HepG2 (cell line): ENCODE measurements around the gene CNOT1. TPM values are rescaled to one million over a fixed set of nuclear protein-coding genes. Genes with fewer than 3 reads are reported as not detected.

Source experiments
- ATAC-seq: fragments of 200-7000 bp; cut with Tn5 transposase; 3 replicates; pipeline ENCODE4 v1.9.1; 2020; ENCODE audit warnings: mild to moderate bottlenecking, moderate library complexity
- BruUV-seq: library from RNA; stranded (reverse); fragments of 400-500 nt; replicated peaks from 2 replicates; lab custom pipeline; 2021; lab: Mats Ljungman, UMichigan
- CTCF ChIA-PET: fragments of 300-600 bp; formaldehyde crosslinking; extraction: SDS; loops from one replicate; lab custom pipeline; 2021; ENCODE audit warnings: low total read pairs, inconsistent platforms, low intra/inter-chr PET ratio; lab: Yijun Ruan, JAX
- POLR2A ChIA-PET: fragments of 350-600 bp; sonication (Branson Sonifier 250); formaldehyde crosslinking; loops from one replicate; lab custom pipeline; 2020; ENCODE audit warnings: antibody characterized with exemption, inconsistent platforms; lab: Yijun Ruan, JAX
- DNase-seq: peaks from one replicate; pipeline ENCODE4 v3.0.0-alpha.2; 2015; ENCODE audit warnings: low spot score
- FAIRE-seq: peaks from 3 replicates; lab custom pipeline; 2011; peaks lifted over from hg19 to GRCh38; lab: Jason Lieb, UNC
- H2AFZ ChIP-seq: one replicate; pipeline ENCODE4 v1.6.1; 2011; ENCODE audit warnings: low read length, inconsistent platforms
- H3K27ac ChIP-seq: fragments of 300-600 bp; 3 replicates; pipeline ENCODE4 v1.8.0; 2011; ENCODE audit warnings: mixed run types, mild to moderate bottlenecking, mixed read lengths, low read length, inconsistent platforms; ENCODE audit not compliant: insufficient read depth; ENCODE audit errors: extremely low read length
- H3K27me3 ChIP-seq, 2 experiments: fragments of 200-600 bp in 1 of 2; 2 replicates in 1 of 2; 3 replicates in 1 of 2; pipeline versions ENCODE4 v1.6.0 to v1.8.0; 2011; ENCODE audit warnings: low read length in 2 of 2, mild to moderate bottlenecking in 2 of 2, moderate library complexity in 2 of 2, inconsistent platforms in 1 of 2; ENCODE audit not compliant: insufficient read depth in 2 of 2, control insufficient read depth in 1 of 2
- H3K36me3 ChIP-seq, 2 experiments: fragments of 200-600 bp in 1 of 2; replicated peaks in 1 of 2; 2 replicates in 1 of 2; 3 replicates in 1 of 2; pipeline versions ENCODE4 v1.5.1 to v1.8.0; 2011; ENCODE audit warnings: low read length in 2 of 2, inconsistent platforms in 1 of 2; ENCODE audit not compliant: insufficient read depth in 2 of 2, control insufficient read depth in 1 of 2
- H3K4me1 ChIP-seq: 2 replicates; pipeline ENCODE4 v1.5.1; 2012; ENCODE audit warnings: low read length, inconsistent platforms; ENCODE audit not compliant: insufficient read depth
- H3K4me2 ChIP-seq: 2 replicates; pipeline ENCODE4 v1.6.0; 2011; ENCODE audit warnings: low read depth, low read length, inconsistent platforms
- H3K4me3 ChIP-seq, 3 experiments: fragments of 200-600 bp in 1 of 3; sonication (generic), shearing (Covaris generic) in 1 of 3; replicated peaks in 1 of 3; 2 replicates each; pipeline ENCODE4 v1.5.1; 2011 to 2016; ENCODE audit warnings: low read length in 3 of 3, inconsistent platforms in 2 of 3, low read depth in 2 of 3, mild to moderate bottlenecking in 2 of 3, control low read depth in 1 of 3, mixed read lengths in 1 of 3; ENCODE audit not compliant: insufficient read depth in 1 of 3
- H3K79me2 ChIP-seq: one replicate; pipeline ENCODE4 v1.6.1; 2011; ENCODE audit warnings: low read length, inconsistent platforms; ENCODE audit not compliant: insufficient read depth
- H3K9ac ChIP-seq: 2 replicates; pipeline ENCODE4 v1.6.0; 2011; ENCODE audit warnings: mild to moderate bottlenecking, low read depth, low read length, inconsistent platforms; ENCODE audit not compliant: insufficient read depth
- H3K9me3 ChIP-seq: 2 replicates; pipeline ENCODE4 v1.5.1; 2012; ENCODE audit warnings: mild to moderate bottlenecking, low read length
- H4K20me1 ChIP-seq: 2 replicates; pipeline ENCODE4 v1.6.0; 2011; ENCODE audit warnings: inconsistent platforms, mild to moderate bottlenecking, low read length, moderate library complexity; ENCODE audit not compliant: insufficient read depth
- ARNT ChIP-seq: fragments of 450-650 bp; IDR thresholded peaks from 2 replicates; pipeline ENCODE4 v1.6.1; 2017
- FIP1L1 ChIP-seq: fragments of 200-400 bp; formaldehyde crosslinking; IDR thresholded peaks from 2 replicates; pipeline ENCODE4 v1.6.1; 2018; ENCODE audit warnings: low read depth, mild to moderate bottlenecking, low read length, moderate library complexity, borderline replicate concordance; ENCODE audit not compliant: insufficient read depth
- MNT ChIP-seq: fragments of 450-650 bp; IDR thresholded peaks from 2 replicates; pipeline ENCODE4 v1.6.1; 2016
- POLR2AphosphoS2 ChIP-seq: IDR thresholded peaks from 2 replicates; pipeline ENCODE4 v1.6.1; 2011; ENCODE audit warnings: low read depth, low read length, improper control_type of control experiment
- TMF1 ChIP-seq: sonication (generic); formaldehyde crosslinking; IDR thresholded peaks from 2 replicates; pipeline ENCODE4 v1.8.1; 2022; ENCODE audit warnings: low read depth, missing genetic modification reagents
- ZFP62 ChIP-seq: sonication (generic); formaldehyde crosslinking; IDR thresholded peaks from 2 replicates; pipeline ENCODE4 v1.4.0; 2020; ENCODE audit warnings: missing genetic modification reagents
- ZFX ChIP-seq: sonication (generic); formaldehyde crosslinking; IDR thresholded peaks from 2 replicates; pipeline ENCODE4 v1.4.0; 2020; ENCODE audit warnings: mild to moderate bottlenecking, low read depth, missing genetic modification reagents, moderate library complexity
- ZFYVE20 ChIP-seq: sonication (generic); formaldehyde crosslinking; IDR thresholded peaks from 2 replicates; pipeline ENCODE4 v1.8.0; 2023; ENCODE audit warnings: low read depth, mild to moderate bottlenecking, moderate library complexity, missing genetic modification reagents, borderline replicate concordance
- ZNF296 ChIP-seq: sonication (generic); formaldehyde crosslinking; conservative IDR thresholded peaks from 2 replicates; pipeline ENCODE4 v1.5.0; 2020; ENCODE audit warnings: mild to moderate bottlenecking, missing genetic modification reagents
- ZNF782 ChIP-seq: sonication (generic); formaldehyde crosslinking; IDR thresholded peaks from 2 replicates; pipeline ENCODE4 v1.4.0; 2020; ENCODE audit warnings: missing genetic modification reagents, mild to moderate bottlenecking, borderline replicate concordance
- ZNF83 ChIP-seq: sonication (generic); formaldehyde crosslinking; IDR thresholded peaks from 2 replicates; pipeline ENCODE4 v1.4.0; 2020; ENCODE audit warnings: missing genetic modification reagents, mild to moderate bottlenecking, borderline replicate concordance
- ZNF850 ChIP-seq: sonication (generic); formaldehyde crosslinking; conservative IDR thresholded peaks from 2 replicates; pipeline ENCODE4 v1.9.0; 2021; ENCODE audit warnings: mild to moderate bottlenecking, missing genetic modification reagents
- WGBS: methylation state at CpG from one replicate; pipeline ENCODE4 v1.1.6; 2017; ENCODE audit warnings: low lambda C conversion rate; 5-methylcytosine and 5-hydroxymethylcytosine counted together
- in situ Hi-C: cut with HindIII; loops from 2 replicates; pipeline ENCODE4 v1.10.0; 2017; ENCODE audit warnings: low pct_unique_long_range_greater_than_20kb; ENCODE audit not compliant: extremely low pct_ligation_motif_present
- intact Hi-C: fragments of 100-400 bp; cut with micrococcal nuclease; formaldehyde crosslinking; loops from one replicate; pipeline ENCODE4 v1.10.0; 2022; ENCODE audit not compliant: unreplicated experiment
- polyA plus RNA-seq, 8 experiments: library from polyadenylated mRNA; depleted of rRNA in 3 of 8; stranded (reverse) in 7 of 8; unstranded in 1 of 8; fragments of >200 nt; fragmentation: Illumina TruSeq in 4 of 8; extraction: Trizol in 4 of 8; gene quantifications; 2 replicates each; pipeline versions ENCODE4 v1.2.1 to v1.2.3, GENCODE V29; 2011 to 2016; ENCODE audit warnings: low read depth in 4 of 8, missing spikeins in 1 of 8, mixed read lengths in 1 of 8; ENCODE audit not compliant: insufficient read depth in 1 of 8
- total RNA-seq, 5 experiments: library from RNA; depleted of rRNA; stranded (reverse); fragments of >200 nt; fragmentation: Illumina TruSeq; extraction: Trizol; gene quantifications; 2 replicates each; pipeline ENCODE4 v1.2.3, GENCODE V29; 2016; ENCODE audit warnings: low read depth in 1 of 5
- TF ChIP-seq, protein P1 (sequence below): sonication (generic); formaldehyde crosslinking; IDR thresholded peaks from 2 replicates; pipeline ENCODE4 v1.5.0; 2020; ENCODE audit warnings: mild to moderate bottlenecking, low read depth, missing genetic modification reagents, borderline replicate concordance
- TF ChIP-seq, protein P2 (sequence below): sonication (generic); formaldehyde crosslinking; IDR thresholded peaks from one replicate; pipeline ENCODE4 v1.5.1; 2020; ENCODE audit warnings: mild to moderate bottlenecking, missing genetic modification reagents; ENCODE audit errors: not compliant biosample characterization

The CNOT1 gene
- total and polyA plus RNA-seq, 2 of the 13 experiments (the other 11 are each of a cell fraction or from before 2014, with no cell fraction given) = 188 to 232 TPM

- no peak for TF ChIP-seq POLR2AphosphoS2
- no peak for TF ChIP-seq TMF1 (CRISPR knock-in tag)
- no peak for TF ChIP-seq ZNF782
- no peak for TF ChIP-seq ZFP62 (CRISPR knock-in tag)
- TF ChIP-seq ZFX = no peak
- TF ChIP-seq ZFYVE20 (CRISPR knock-in tag) = no peak
- TF ChIP-seq ARNT = no peak
- TF ChIP-seq ZNF850 (CRISPR knock-in tag) = no peak
- TF ChIP-seq ZNF83 (CRISPR knock-in tag) = no peak
- TF ChIP-seq ZNF296 (CRISPR knock-in tag) = no peak
- TF ChIP-seq, protein P1, sequence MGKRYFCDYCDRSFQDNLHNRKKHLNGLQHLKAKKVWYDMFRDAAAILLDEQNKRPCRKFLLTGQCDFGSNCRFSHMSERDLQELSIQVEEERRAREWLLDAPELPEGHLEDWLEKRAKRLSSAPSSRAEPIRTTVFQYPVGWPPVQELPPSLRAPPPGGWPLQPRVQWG = no peak
- TF ChIP-seq MNT = no peak
Measured at GRCh38 chr16:58635502-58635901, 5.9 kb upstream of the CNOT1 start (continued).

GRCh38 chr16:58634265-58634802 lies 4.7 kb upstream of the CNOT1 start:
- in situ Hi-C loops = loop anchor here (10.0 kb wide), 2 partner anchors 120 to 300 kb away; partner anchors contain the start of gene SETD6
- H4K20me1 ChIP-seq = no peaks in the 10 kb centered on the region
- peak overlapping the region in 1 of 3 experiments; percentile 25; a peak in 1 of 6 replicates for H3K4me3 ChIP-seq
- no TSS peak for BruUV-seq
- H2AFZ ChIP-seq = no peak overlapping the region
- intact Hi-C loops = no loop called here
- ChIA-PET CTCF (no interaction called here), POLR2A (interaction anchor here (0.9 to 4.2 kb wide), 5 partner anchors 13 to 50 kb away, joined by 4 to 44 read pairs (median 5); partner anchors contain the start of gene SLC38A7)
- H3K36me3 ChIP-seq = no peaks in the 10 kb centered on the region
- FAIRE-seq (peak; percentile 92), DNase-seq (peak; percentile 91), ATAC-seq (no peak)
- H3K9ac ChIP-seq = no peak overlapping the region
- H3K4me1 ChIP-seq = peaks cover 57% of the 10 kb centered on the region
- no peaks in the 10 kb centered on the region for H3K9me3 ChIP-seq
- peak overlapping the region; percentile 63 for H3K27ac ChIP-seq
- peak overlapping the region; percentile 63 for H3K4me2 ChIP-seq
- H3K27me3 ChIP-seq = no peaks in the 10 kb centered on the region; a peak in 1 of 5 replicates
- H3K79me2 ChIP-seq = peaks cover 4% of the 10 kb centered on the region
- WGBS = 3% methylated on average over 3 of the region's 3 CpGs
- no peak for TF ChIP-seq FIP1L1
- TF ChIP-seq, protein P2, sequence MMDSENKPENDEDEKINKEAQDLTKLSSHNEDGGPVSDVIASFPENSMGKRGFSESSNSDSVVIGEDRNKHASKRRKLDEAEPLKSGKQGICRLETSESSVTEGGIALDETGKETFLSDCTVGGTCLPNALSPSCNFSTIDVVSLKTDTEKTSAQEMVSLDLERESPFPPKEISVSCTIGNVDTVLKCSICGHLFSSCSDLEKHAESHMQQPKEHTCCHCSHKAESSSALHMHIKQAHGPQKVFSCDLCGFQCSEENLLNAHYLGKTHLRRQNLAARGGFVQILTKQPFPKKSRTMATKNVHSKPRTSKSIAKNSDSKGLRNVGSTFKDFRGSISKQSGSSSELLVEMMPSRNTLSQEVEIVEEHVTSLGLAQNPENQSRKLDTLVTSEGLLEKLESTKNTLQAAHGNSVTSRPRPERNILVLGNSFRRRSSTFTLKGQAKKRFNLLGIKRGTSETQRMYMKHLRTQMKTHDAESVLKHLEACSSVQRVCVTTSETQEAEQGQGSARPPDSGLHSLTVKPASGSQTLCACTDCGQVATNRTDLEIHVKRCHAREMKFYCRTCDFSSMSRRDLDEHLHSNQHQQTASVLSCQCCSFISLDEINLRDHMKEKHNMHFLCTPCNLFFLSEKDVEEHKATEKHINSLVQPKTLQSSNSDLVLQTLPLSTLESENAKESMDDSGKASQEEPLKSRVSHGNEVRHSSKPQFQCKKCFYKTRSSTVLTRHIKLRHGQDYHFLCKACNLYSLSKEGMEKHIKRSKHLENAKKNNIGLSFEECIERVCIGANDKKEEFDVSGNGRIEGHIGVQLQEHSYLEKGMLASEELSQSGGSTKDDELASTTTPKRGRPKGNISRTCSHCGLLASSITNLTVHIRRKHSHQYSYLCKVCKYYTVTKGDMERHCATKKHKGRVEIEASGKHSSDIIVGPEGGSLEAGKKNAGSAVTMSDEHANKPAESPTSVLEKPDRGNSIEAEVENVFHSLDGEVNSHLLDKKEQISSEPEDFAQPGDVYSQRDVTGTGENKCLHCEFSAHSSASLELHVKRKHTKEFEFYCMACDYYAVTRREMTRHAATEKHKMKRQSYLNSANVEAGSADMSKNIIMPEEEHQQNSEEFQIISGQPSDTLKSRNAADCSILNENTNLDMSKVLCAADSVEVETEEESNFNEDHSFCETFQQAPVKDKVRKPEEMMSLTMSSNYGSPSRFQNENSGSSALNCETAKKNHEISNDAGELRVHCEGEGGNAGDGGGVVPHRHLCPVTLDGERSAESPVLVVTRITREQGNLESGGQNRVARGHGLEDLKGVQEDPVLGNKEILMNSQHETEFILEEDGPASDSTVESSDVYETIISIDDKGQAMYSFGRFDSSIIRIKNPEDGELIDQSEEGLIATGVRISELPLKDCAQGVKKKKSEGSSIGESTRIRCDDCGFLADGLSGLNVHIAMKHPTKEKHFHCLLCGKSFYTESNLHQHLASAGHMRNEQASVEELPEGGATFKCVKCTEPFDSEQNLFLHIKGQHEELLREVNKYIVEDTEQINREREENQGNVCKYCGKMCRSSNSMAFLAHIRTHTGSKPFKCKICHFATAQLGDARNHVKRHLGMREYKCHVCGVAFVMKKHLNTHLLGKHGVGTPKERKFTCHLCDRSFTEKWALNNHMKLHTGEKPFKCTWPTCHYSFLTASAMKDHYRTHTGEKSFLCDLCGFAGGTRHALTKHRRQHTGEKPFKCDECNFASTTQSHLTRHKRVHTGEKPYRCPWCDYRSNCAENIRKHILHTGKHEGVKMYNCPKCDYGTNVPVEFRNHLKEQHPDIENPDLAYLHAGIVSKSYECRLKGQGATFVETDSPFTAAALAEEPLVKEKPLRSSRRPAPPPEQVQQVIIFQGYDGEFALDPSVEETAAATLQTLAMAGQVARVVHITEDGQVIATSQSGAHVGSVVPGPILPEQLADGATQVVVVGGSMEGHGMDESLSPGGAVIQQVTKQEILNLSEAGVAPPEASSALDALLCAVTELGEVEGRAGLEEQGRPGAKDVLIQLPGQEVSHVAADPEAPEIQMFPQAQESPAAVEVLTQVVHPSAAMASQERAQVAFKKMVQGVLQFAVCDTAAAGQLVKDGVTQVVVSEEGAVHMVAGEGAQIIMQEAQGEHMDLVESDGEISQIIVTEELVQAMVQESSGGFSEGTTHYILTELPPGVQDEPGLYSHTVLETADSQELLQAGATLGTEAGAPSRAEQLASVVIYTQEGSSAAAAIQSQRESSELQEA = no peak
